ENCODE data around the gene VWA8. TPM values are rescaled to one million over a fixed set of nuclear protein-coding genes. Genes with fewer than 3 reads are reported as not detected.

VWA8 gene
- total and polyA plus RNA-seq, 2 of the 13 experiments (the other 11 are each of a cell fraction or from before 2014, with no cell fraction given): 9.1 to 17.3 TPM

DNA sequence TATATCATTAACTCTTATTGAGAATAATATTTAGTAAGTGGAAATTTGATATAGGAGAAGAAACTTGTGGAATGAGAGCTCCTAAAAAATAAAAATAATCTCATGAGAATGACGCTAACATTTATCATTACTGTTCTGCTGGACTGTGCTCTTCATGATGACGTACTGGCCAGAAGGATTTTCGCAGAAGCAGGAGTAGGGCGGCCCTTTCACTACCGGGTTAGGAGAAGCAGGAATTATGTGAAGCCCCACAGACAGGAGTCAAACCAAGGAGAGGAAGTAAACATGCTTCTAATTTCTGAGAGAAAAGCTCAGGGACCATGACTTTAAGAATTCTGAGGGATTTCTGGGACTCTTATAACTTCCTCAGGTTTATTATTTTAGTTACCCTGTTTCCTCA, 195.1 kb downstream of the VWA8 start (continued):
- no peak for TF ChIP-seq RXRA (CRISPR knock-in tag; IDR thresholded peaks at IDR 0.05)

DNA sequence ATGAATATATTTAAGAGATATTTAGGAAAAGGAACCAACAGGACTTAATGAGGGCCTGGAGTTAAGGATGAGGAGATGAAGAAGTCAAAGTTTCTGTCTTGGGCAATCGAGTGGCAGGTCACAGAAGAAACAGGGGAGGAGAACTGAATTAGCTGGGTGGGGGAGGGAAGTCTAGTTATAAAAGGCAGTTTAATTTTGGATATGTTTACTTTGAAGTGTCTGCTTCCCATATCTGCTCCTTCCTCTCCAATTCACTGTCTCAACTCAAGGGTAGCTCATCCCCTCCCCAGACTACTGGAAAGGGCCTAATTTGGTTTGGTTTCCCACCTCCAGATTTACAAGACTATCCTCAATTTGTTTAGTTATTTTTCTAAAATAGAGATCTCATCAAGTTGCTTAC, 195.9 kb downstream of the VWA8 start:
- POLR2A ChIA-PET: no interaction called here

DNA sequence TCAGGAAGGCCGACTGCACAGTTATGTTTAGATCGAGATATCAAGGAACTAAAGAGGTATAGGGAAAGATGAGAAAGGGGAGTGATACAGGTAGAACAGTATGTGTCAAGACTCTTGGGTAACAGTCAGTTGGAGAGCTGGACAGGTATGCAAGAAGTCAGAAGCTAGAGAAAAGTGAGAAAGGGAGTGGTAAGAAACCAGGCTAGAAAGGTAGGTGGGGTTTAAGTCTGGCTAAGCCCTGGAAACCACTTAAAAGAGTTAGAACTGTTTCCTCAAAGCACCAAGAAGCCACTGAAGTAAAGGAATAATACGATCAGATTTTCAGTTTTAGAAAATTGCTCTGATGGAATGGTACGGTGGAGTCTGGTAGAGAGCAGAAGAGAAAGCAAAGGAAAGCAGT, 196.4 kb downstream of the VWA8 start:
- in situ Hi-C loops (cut with HindIII; ENCODE audit: extremely low pct_ligation_motif_present, low pct_unique_long_range_greater_than_20kb) (no loop called here), intact Hi-C loops (cut with micrococcal nuclease; ENCODE audit: unreplicated experiment) (loop anchor here (5.0 kb wide), 1 partner anchor 412 kb away; no protein-coding TSS in a partner anchor)
- TF ChIP-seq NFYC (CRISPR knock-in tag; IDR thresholded peaks at IDR 0.05): no peak
- no peak for TF ChIP-seq TCF12 (IDR thresholded peaks at IDR 0.05)
- TF ChIP-seq TCF12 (CRISPR knock-in tag; IDR thresholded peaks at IDR 0.05): no peak
- no peak for TF ChIP-seq ZC3H13 (CRISPR knock-in tag; IDR thresholded peaks at IDR 0.05)
- TF ChIP-seq SALL1 (CRISPR knock-in tag; IDR thresholded peaks at IDR 0.05): no peak
- no peak for TF ChIP-seq MATR3 (CRISPR knock-in tag; IDR thresholded peaks at IDR 0.05)
- TF ChIP-seq, protein P1, sequence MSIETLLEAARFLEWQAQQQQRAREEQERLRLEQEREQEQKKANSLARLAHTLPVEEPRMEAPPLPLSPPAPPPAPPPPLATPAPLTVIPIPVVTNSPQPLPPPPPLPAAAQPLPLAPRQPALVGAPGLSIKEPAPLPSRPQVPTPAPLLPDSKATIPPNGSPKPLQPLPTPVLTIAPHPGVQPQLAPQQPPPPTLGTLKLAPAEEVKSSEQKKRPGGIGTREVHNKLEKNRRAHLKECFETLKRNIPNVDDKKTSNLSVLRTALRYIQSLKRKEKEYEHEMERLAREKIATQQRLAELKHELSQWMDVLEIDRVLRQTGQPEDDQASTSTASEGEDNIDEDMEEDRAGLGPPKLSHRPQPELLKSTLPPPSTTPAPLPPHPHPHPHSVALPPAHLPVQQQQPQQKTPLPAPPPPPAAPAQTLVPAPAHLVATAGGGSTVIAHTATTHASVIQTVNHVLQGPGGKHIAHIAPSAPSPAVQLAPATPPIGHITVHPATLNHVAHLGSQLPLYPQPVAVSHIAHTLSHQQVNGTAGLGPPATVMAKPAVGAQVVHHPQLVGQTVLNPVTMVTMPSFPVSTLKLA (IDR thresholded peaks at IDR 0.05): no peak
- no peak for TF ChIP-seq POLR2A (IDR thresholded peaks at IDR 0.05; ENCODE audit: insufficient read depth in 1 of 2, low read depth in 2 of 2, low read length in 2 of 2)
- TF ChIP-seq ZNF432 (CRISPR knock-in tag; IDR thresholded peaks at IDR 0.05; ENCODE audit: borderline replicate concordance): no peak
- no peak for TF ChIP-seq SSRP1 (CRISPR knock-in tag; IDR thresholded peaks at IDR 0.05)
- Histone ChIP-seq H3K4me3 (replicated peaks in 1 of 3; ENCODE audit: insufficient read depth in 1 of 3, low read depth in 2 of 3, low read length in 3 of 3) (no peak overlapping the region), H3K4me1 (ENCODE audit: insufficient read depth, low read length) (no peaks in the 10 kb centered on the region), H3K27ac (ENCODE audit: extremely low read length, insufficient read depth, low read length) (no peak overlapping the region), H3K36me3 (replicated peaks in 1 of 2; ENCODE audit: control insufficient read depth in 1 of 2, insufficient read depth in 2 of 2, low read length in 2 of 2) (peaks cover 0 to 4% of the 10 kb centered on the region in 2 experiments; a peak in 2 of 5 replicates), H3K79me2 (ENCODE audit: insufficient read depth, low read length) (no peaks in the 10 kb centered on the region), H3K4me2 (ENCODE audit: low read depth, low read length) (no peak overlapping the region), H4K20me1 (ENCODE audit: insufficient read depth, low read length) (no peaks in the 10 kb centered on the region), H3K27me3 (ENCODE audit: control insufficient read depth in 1 of 2, insufficient read depth in 2 of 2, low read length in 2 of 2) (no peaks in the 10 kb centered on the region), H2AFZ (ENCODE audit: low read length) (no peak overlapping the region), H3K9me3 (ENCODE audit: low read length) (no peaks in the 10 kb centered on the region), H3K9ac (ENCODE audit: insufficient read depth, low read depth, low read length) (no peak overlapping the region)
- POLR2A ChIA-PET: no interaction called here
- WGBS (ENCODE audit: low lambda C conversion rate): 94% methylated on average over 4 of the region's 4 CpGs
- ATAC-seq (no peak), FAIRE-seq (no peak), DNase-seq (ENCODE audit: low spot score) (no peak)
- BruUV-seq (replicated peaks): no TSS peak
- CTCF ChIA-PET (ENCODE audit: low intra/inter-chr PET ratio, low total read pairs): no interaction called here

More for the DNA sequence above, 195.9 kb downstream of the VWA8 start:
- Histone ChIP-seq H3K27ac (ENCODE audit: extremely low read length, insufficient read depth, low read length) (no peak overlapping the region), H3K4me2 (ENCODE audit: low read depth, low read length) (no peak overlapping the region), H3K9me3 (ENCODE audit: low read length) (no peaks in the 10 kb centered on the region), H3K9ac (ENCODE audit: insufficient read depth, low read depth, low read length) (no peak overlapping the region), H3K36me3 (replicated peaks in 1 of 2; ENCODE audit: control insufficient read depth in 1 of 2, insufficient read depth in 2 of 2, low read length in 2 of 2) (no peaks in the 10 kb centered on the region; a peak in 2 of 5 replicates), H3K27me3 (ENCODE audit: control insufficient read depth in 1 of 2, insufficient read depth in 2 of 2, low read length in 2 of 2) (no peaks in the 10 kb centered on the region), H3K4me1 (ENCODE audit: insufficient read depth, low read length) (no peaks in the 10 kb centered on the region), H2AFZ (ENCODE audit: low read length) (no peak overlapping the region), H4K20me1 (ENCODE audit: insufficient read depth, low read length) (no peaks in the 10 kb centered on the region), H3K4me3 (replicated peaks in 1 of 3; ENCODE audit: insufficient read depth in 1 of 3, low read depth in 2 of 3, low read length in 3 of 3) (no peak overlapping the region), H3K79me2 (ENCODE audit: insufficient read depth, low read length) (no peaks in the 10 kb centered on the region)
- CTCF ChIA-PET (ENCODE audit: low intra/inter-chr PET ratio, low total read pairs): no interaction called here
- no peak for ATAC-seq
- 88% methylated on average over 1 of the region's 1 CpG for WGBS (ENCODE audit: low lambda C conversion rate)
- no peak for FAIRE-seq
- BruUV-seq (replicated peaks): no TSS peak
- in situ Hi-C loops (cut with HindIII; ENCODE audit: extremely low pct_ligation_motif_present, low pct_unique_long_range_greater_than_20kb): no loop called here
- intact Hi-C loops (cut with micrococcal nuclease; ENCODE audit: unreplicated experiment): no loop called here
- DNase-seq (ENCODE audit: low spot score): no peak
- TF ChIP-seq GATAD2A (CRISPR knock-in tag; IDR thresholded peaks at IDR 0.05): no peak
- no peak for TF ChIP-seq ZNF75D (CRISPR knock-in tag; IDR thresholded peaks at IDR 0.05; ENCODE audit: borderline replicate concordance)
- TF ChIP-seq ZNF557 (CRISPR knock-in tag; IDR thresholded peaks at IDR 0.05): no peak
- no peak for TF ChIP-seq NR3C1 (CRISPR knock-in tag; IDR thresholded peaks at IDR 0.05)
- TF ChIP-seq CC2D1A (CRISPR knock-in tag; IDR thresholded peaks at IDR 0.05): no peak
- TF ChIP-seq ZNF260 (CRISPR knock-in tag; IDR thresholded peaks at IDR 0.05; ENCODE audit: borderline replicate concordance, low read depth): no peak
- TF ChIP-seq, protein P2, sequence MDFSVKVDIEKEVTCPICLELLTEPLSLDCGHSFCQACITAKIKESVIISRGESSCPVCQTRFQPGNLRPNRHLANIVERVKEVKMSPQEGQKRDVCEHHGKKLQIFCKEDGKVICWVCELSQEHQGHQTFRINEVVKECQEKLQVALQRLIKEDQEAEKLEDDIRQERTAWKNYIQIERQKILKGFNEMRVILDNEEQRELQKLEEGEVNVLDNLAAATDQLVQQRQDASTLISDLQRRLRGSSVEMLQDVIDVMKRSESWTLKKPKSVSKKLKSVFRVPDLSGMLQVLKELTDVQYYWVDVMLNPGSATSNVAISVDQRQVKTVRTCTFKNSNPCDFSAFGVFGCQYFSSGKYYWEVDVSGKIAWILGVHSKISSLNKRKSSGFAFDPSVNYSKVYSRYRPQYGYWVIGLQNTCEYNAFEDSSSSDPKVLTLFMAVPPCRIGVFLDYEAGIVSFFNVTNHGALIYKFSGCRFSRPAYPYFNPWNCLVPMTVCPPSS (IDR thresholded peaks at IDR 0.05): no peak
- no peak for TF ChIP-seq ZNF3 (CRISPR knock-in tag; IDR thresholded peaks at IDR 0.05)
- no peak for TF ChIP-seq ARID2 (CRISPR knock-in tag; IDR thresholded peaks at IDR 0.05; ENCODE audit: borderline replicate concordance)
- no peak for TF ChIP-seq ZNF205 (CRISPR knock-in tag; IDR thresholded peaks at IDR 0.05)
